ENCODE data around the gene GARRE1.

GRCh38 chr19:34275705-34276104 is 21.4 kb downstream of the GARRE1 start:
- TF ChIP-seq, protein P1, sequence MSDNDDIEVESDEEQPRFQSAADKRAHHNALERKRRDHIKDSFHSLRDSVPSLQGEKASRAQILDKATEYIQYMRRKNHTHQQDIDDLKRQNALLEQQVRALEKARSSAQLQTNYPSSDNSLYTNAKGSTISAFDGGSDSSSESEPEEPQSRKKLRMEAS (IDR thresholded peaks at IDR 0.05) = no peak
- TF ChIP-seq RAD21 (IDR thresholded peaks at IDR 0.05; ENCODE audit: low read depth) (no peak), CEBPB (IDR thresholded peaks at IDR 0.05) (no peak), EP300 (IDR thresholded peaks at IDR 0.05; ENCODE audit: borderline replicate concordance) (no peak), YY1 (IDR thresholded peaks at IDR 0.05; ENCODE audit: low read depth) (no peak), TAF1 (IDR thresholded peaks at IDR 0.05; ENCODE audit: low read depth) (no peak)

Measured in Ishikawa (cell line).